ENCODE measurements around the gene MXD4.

DNA sequence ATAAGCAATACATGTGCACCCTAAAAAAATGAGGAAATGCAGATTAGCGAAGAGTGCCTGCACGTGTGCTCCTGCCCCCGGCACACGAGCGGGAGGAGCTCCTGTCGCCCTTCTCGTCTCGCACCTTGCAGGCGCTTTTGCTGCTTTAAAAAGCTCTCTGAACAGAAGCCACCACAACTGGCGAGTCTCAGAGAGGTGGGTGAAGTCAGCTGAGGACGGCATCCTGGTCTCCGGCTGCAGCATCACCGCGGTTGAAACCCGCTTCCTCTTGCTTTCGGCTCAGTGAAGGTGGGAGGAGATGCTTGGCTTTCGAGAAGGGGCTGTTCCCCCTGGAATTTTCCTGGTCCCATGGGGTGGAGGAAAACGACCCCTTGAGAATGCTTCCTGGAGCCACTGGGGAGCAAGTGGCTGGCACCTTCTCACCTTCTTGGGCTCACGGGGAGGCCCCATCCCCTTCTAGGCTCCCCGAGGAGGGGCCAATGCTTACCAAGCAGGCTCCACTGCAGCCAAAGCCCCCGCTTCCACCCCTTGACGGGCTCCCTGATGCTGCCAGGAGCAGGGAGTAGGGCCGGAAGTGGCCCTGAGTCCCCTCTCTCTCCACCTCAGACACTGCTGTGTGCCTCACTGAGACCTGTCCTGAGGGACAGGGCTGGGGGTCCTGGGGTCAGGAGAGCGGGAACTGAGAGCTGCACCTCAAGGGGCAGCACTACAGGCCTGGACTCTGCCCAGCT lies 29.2 kb upstream of the MXD4 start:
- no peak for TF ChIP-seq CTCF (conservative IDR thresholded peaks at IDR 0.05; ENCODE audit: low read depth, low read length)
- no peak for TF ChIP-seq EZH2 (IDR thresholded peaks at IDR 0.05; ENCODE audit: borderline replicate concordance, low read depth, low read length, poor library complexity, severe bottlenecking)
